ENCODE results near the gene GPC6.

Gene GPC6

GRCh38 chr13:94181461-94182107 is 955.0 kb downstream of the GPC6 start:
- H3K27me3 ChIP-seq (ENCODE audit: insufficient read depth, poor library complexity, severe bottlenecking): no peaks in the 10 kb centered on the region
- no peaks in the 10 kb centered on the region for H3K9me3 ChIP-seq (ENCODE audit: severe bottlenecking)
- H3K27ac ChIP-seq (ENCODE audit: poor library complexity, severe bottlenecking): no peak overlapping the region
- DNase-seq (ENCODE audit: low spot score): no peak
- H3K4me1 ChIP-seq (ENCODE audit: insufficient read depth, poor library complexity, severe bottlenecking): no peaks in the 10 kb centered on the region
- H3K4me3 ChIP-seq (ENCODE audit: severe bottlenecking): no peak overlapping the region
- no peak for TF ChIP-seq CTCF (IDR thresholded peaks at IDR 0.05; ENCODE audit: poor library complexity, severe bottlenecking)
- ATAC-seq (ENCODE audit: low read depth): no peak
- H3K36me3 ChIP-seq (ENCODE audit: low read depth): no peaks in the 10 kb centered on the region

GRCh38 chr13:94182185-94182761 is 955.7 kb downstream of the GPC6 start:
- no peak for TF ChIP-seq CTCF (IDR thresholded peaks at IDR 0.05; ENCODE audit: poor library complexity, severe bottlenecking)
- H3K9me3 ChIP-seq (ENCODE audit: severe bottlenecking): no peaks in the 10 kb centered on the region
- no peaks in the 10 kb centered on the region for H3K27me3 ChIP-seq (ENCODE audit: insufficient read depth, poor library complexity, severe bottlenecking)
- no peaks in the 10 kb centered on the region for H3K4me1 ChIP-seq (ENCODE audit: insufficient read depth, poor library complexity, severe bottlenecking)
- H3K27ac ChIP-seq (ENCODE audit: poor library complexity, severe bottlenecking): no peak overlapping the region
- DNase-seq (ENCODE audit: low spot score): no peak
- ATAC-seq (ENCODE audit: low read depth): no peak
- no peaks in the 10 kb centered on the region for H3K36me3 ChIP-seq (ENCODE audit: low read depth)
- no peak overlapping the region for H3K4me3 ChIP-seq (ENCODE audit: severe bottlenecking)

GRCh38 chr13:94186470-94186869 is 959.9 kb downstream of the GPC6 start:
- no peaks in the 10 kb centered on the region for H3K36me3 ChIP-seq (ENCODE audit: low read depth)
- H3K4me3 ChIP-seq (ENCODE audit: severe bottlenecking): no peak overlapping the region
- no peak for DNase-seq (ENCODE audit: low spot score)
- H3K9me3 ChIP-seq (ENCODE audit: severe bottlenecking): no peaks in the 10 kb centered on the region
- no peak overlapping the region for H3K27ac ChIP-seq (ENCODE audit: poor library complexity, severe bottlenecking)
- ATAC-seq (ENCODE audit: low read depth): no peak
- no peak for TF ChIP-seq CTCF (IDR thresholded peaks at IDR 0.05; ENCODE audit: poor library complexity, severe bottlenecking)
- no peaks in the 10 kb centered on the region for H3K4me1 ChIP-seq (ENCODE audit: insufficient read depth, poor library complexity, severe bottlenecking)
- H3K27me3 ChIP-seq (ENCODE audit: insufficient read depth, poor library complexity, severe bottlenecking): no peaks in the 10 kb centered on the region

- Histone ChIP-seq H3K27me3 (ENCODE audit: insufficient read depth, poor library complexity, severe bottlenecking) (no peaks in the 10 kb centered on the region), H3K4me1 (ENCODE audit: insufficient read depth, poor library complexity, severe bottlenecking) (no peaks in the 10 kb centered on the region), H3K27ac (ENCODE audit: poor library complexity, severe bottlenecking) (no peak overlapping the region), H3K36me3 (ENCODE audit: low read depth) (no peaks in the 10 kb centered on the region), H3K4me3 (ENCODE audit: severe bottlenecking) (no peak overlapping the region), H3K9me3 (ENCODE audit: severe bottlenecking) (no peaks in the 10 kb centered on the region)
- TF ChIP-seq CTCF (IDR thresholded peaks at IDR 0.05; ENCODE audit: poor library complexity, severe bottlenecking): no peak
- ATAC-seq (ENCODE audit: low read depth) (no peak), DNase-seq (ENCODE audit: low spot score) (no peak)
Observed at GRCh38 chr13:94188201-94188854, 961.7 kb downstream of the GPC6 start.
